ENCODE results near the gene EFS. TPM values are rescaled to one million over a fixed set of nuclear protein-coding genes. Genes with fewer than 3 reads are reported as not detected.
A peak's percentile ranks its signal among the peaks of the same experiment; 100 is the strongest.

The EFS gene
- total RNA-seq, 1 experiment from 2014 or later, result 0.36 TPM

GRCh38 chr14:23359167-23359626 lies 5.8 kb downstream of the EFS start:
- no peak for DNase-seq
- intact Hi-C loops (cut with micrococcal nuclease), result no loop called here
- BruUV-seq (replicated peaks), result no TSS peak
- H3K4me3 ChIP-seq (ENCODE audit: low read length), result no peak overlapping the region
- H3K36me3 ChIP-seq (ENCODE audit: low read depth, low read length), result no peaks in the 10 kb centered on the region
- ChIA-PET POLR2A (ENCODE audit: unreplicated experiment) (no interaction called here), CTCF (no interaction called here)
- no peaks in the 10 kb centered on the region for H3K9me2 ChIP-seq (replicated peaks; ENCODE audit: low read length)
- H3K4me2 ChIP-seq (ENCODE audit: low read length), result no peak overlapping the region
- no peak overlapping the region for H3K27ac ChIP-seq (ENCODE audit: low read length)
- H3K9me3 ChIP-seq (ENCODE audit: low read length), result no peaks in the 10 kb centered on the region
- H3K27me3 ChIP-seq (ENCODE audit: low read length), result peaks cover 44% of the 10 kb centered on the region
- no peaks in the 10 kb centered on the region for H3K4me1 ChIP-seq (ENCODE audit: insufficient read depth, low read length)
- H3F3A ChIP-seq (ENCODE audit: low read length, unreplicated experiment), result no peaks in the 10 kb centered on the region
- H4K20me1 ChIP-seq (ENCODE audit: low read length), result no peaks in the 10 kb centered on the region
- H2AFZ ChIP-seq (ENCODE audit: low read length), result no peak overlapping the region
- ATAC-seq, result no peak
- no peak overlapping the region for H3K9ac ChIP-seq (ENCODE audit: low read length)
- no peaks in the 10 kb centered on the region for H3K79me2 ChIP-seq (ENCODE audit: low read length)
- TF ChIP-seq EZH2phosphoT487 (IDR thresholded peaks at IDR 0.05; ENCODE audit: borderline replicate concordance, low read length), result no peak
- no peak for TF ChIP-seq EZH2 (IDR thresholded peaks at IDR 0.05; ENCODE audit: low read length, unreplicated experiment)
- no peak for TF ChIP-seq CTCF (conservative IDR thresholded peaks at IDR 0.05; ENCODE audit: low read depth, low read length)

GRCh38 chr14:23358553-23359166 lies 6.3 kb downstream of the EFS start:
- Histone ChIP-seq H3K27me3 (ENCODE audit: low read length) (peaks cover 44% of the 10 kb centered on the region), H3K4me2 (ENCODE audit: low read length) (no peak overlapping the region), H3K9ac (ENCODE audit: low read length) (no peak overlapping the region), H2AFZ (ENCODE audit: low read length) (no peak overlapping the region), H3K4me3 (ENCODE audit: low read length) (no peak overlapping the region), H3K79me2 (ENCODE audit: low read length) (no peaks in the 10 kb centered on the region), H3K9me3 (ENCODE audit: low read length) (no peaks in the 10 kb centered on the region), H3K9me2 (replicated peaks; ENCODE audit: low read length) (no peaks in the 10 kb centered on the region), H3K36me3 (ENCODE audit: low read depth, low read length) (no peaks in the 10 kb centered on the region), H3K27ac (ENCODE audit: low read length) (no peak overlapping the region), H3K4me1 (ENCODE audit: insufficient read depth, low read length) (no peaks in the 10 kb centered on the region), H3F3A (ENCODE audit: low read length, unreplicated experiment) (no peaks in the 10 kb centered on the region), H4K20me1 (ENCODE audit: low read length) (no peaks in the 10 kb centered on the region)
- ATAC-seq (no peak), DNase-seq (no peak)
- ChIA-PET POLR2A (ENCODE audit: unreplicated experiment) (interaction anchor here (0.7 kb wide), 1 partner anchor 113 kb away, joined by 4 read pairs; no protein-coding TSS in a partner anchor), CTCF (no interaction called here)
- no peak for TF ChIP-seq EZH2phosphoT487 (IDR thresholded peaks at IDR 0.05; ENCODE audit: borderline replicate concordance, low read length)
- TF ChIP-seq CTCF (conservative IDR thresholded peaks at IDR 0.05; ENCODE audit: low read depth, low read length), result no peak
- TF ChIP-seq EZH2 (IDR thresholded peaks at IDR 0.05; ENCODE audit: low read length, unreplicated experiment), result no peak
- intact Hi-C loops (cut with micrococcal nuclease), result no loop called here
- no TSS peak for BruUV-seq (replicated peaks)

GRCh38 chr14:23358042-23358441 lies 6.9 kb downstream of the EFS start:
- ChIA-PET CTCF (no interaction called here), POLR2A (ENCODE audit: unreplicated experiment) (interaction anchor here (0.7 kb wide), 1 partner anchor 112 kb away, joined by 4 read pairs; no protein-coding TSS in a partner anchor)
- H2AFZ ChIP-seq (ENCODE audit: low read length), result no peak overlapping the region
- H3K9ac ChIP-seq (ENCODE audit: low read length), result no peak overlapping the region
- no peaks in the 10 kb centered on the region for H3K79me2 ChIP-seq (ENCODE audit: low read length)
- no peaks in the 10 kb centered on the region for H3K9me3 ChIP-seq (ENCODE audit: low read length)
- intact Hi-C loops (cut with micrococcal nuclease), result no loop called here
- no peaks in the 10 kb centered on the region for H3K4me1 ChIP-seq (ENCODE audit: insufficient read depth, low read length)
- no peaks in the 10 kb centered on the region for H3F3A ChIP-seq (ENCODE audit: low read length, unreplicated experiment)
- H3K27me3 ChIP-seq (ENCODE audit: low read length), result peaks cover 46% of the 10 kb centered on the region
- no peak overlapping the region for H3K4me2 ChIP-seq (ENCODE audit: low read length)
- no peaks in the 10 kb centered on the region for H3K36me3 ChIP-seq (ENCODE audit: low read depth, low read length)
- TF ChIP-seq CTCF (conservative IDR thresholded peaks at IDR 0.05; ENCODE audit: low read depth, low read length), result no peak
- no peak for TF ChIP-seq EZH2 (IDR thresholded peaks at IDR 0.05; ENCODE audit: low read length, unreplicated experiment)
- no peak for TF ChIP-seq EZH2phosphoT487 (IDR thresholded peaks at IDR 0.05; ENCODE audit: borderline replicate concordance, low read length)
- no peak overlapping the region for H3K4me3 ChIP-seq (ENCODE audit: low read length)
- no peak overlapping the region for H3K27ac ChIP-seq (ENCODE audit: low read length)
- no peak for DNase-seq
- H3K9me2 ChIP-seq (replicated peaks; ENCODE audit: low read length), result no peaks in the 10 kb centered on the region
- peak; percentile 42; the same call in 1 of the 2 replicates for ATAC-seq
- no TSS peak for BruUV-seq (replicated peaks)
- H4K20me1 ChIP-seq (ENCODE audit: low read length), result no peaks in the 10 kb centered on the region
